ENCODE data around the gene P2RX6.

Gene P2RX6

GRCh38 chr22:20979243-20979809, 35.6 kb upstream of the P2RX6 start:
- H3K4me1 Mint-ChIP-seq = peaks cover 14% of the 10 kb centered on the region
- H3K27ac Mint-ChIP-seq = peak overlapping the region in 2 of 3 experiments; percentile 55 to 95
- peaks cover 3% of the 10 kb centered on the region for H3K9me3 Mint-ChIP-seq
- peak overlapping the region; percentile 80 to 99 (median 87) for H3K4me3 Mint-ChIP-seq
- peaks cover 5% of the 10 kb centered on the region for H3K36me3 Mint-ChIP-seq (ENCODE audit: low read depth)
- TF ChIP-seq CTCF (IDR thresholded peaks at IDR 0.05; ENCODE audit: unreplicated experiment in 3 of 3) = no peak
- H3K27me3 Mint-ChIP-seq (ENCODE audit: low read depth) = peaks cover 11% of the 10 kb centered on the region

GRCh38 chr22:20979940-20980453, 35.0 kb upstream of the P2RX6 start:
- TF ChIP-seq CTCF (IDR thresholded peaks at IDR 0.05; ENCODE audit: unreplicated experiment in 3 of 3) = no peak
- H3K36me3 Mint-ChIP-seq (ENCODE audit: low read depth) = peaks cover 5% of the 10 kb centered on the region
- H3K4me1 Mint-ChIP-seq = peaks cover 14% of the 10 kb centered on the region
- peaks cover 3% of the 10 kb centered on the region for H3K9me3 Mint-ChIP-seq
- H3K4me3 Mint-ChIP-seq = peak overlapping the region; percentile 80 to 99 (median 87)
- peak overlapping the region in 2 of 3 experiments; percentile 47 to 64 for H3K27ac Mint-ChIP-seq
- H3K27me3 Mint-ChIP-seq (ENCODE audit: low read depth) = peaks cover 11% of the 10 kb centered on the region

- TF ChIP-seq CTCF (IDR thresholded peaks at IDR 0.05; ENCODE audit: unreplicated experiment in 3 of 3) = no peak
- H3K27me3 Mint-ChIP-seq (ENCODE audit: low read depth) = peaks cover 11% of the 10 kb centered on the region
- peaks cover 5% of the 10 kb centered on the region for H3K36me3 Mint-ChIP-seq (ENCODE audit: low read depth)
- H3K4me3 Mint-ChIP-seq = peak overlapping the region; percentile 87 to 100 (median 99)
- peaks cover 3% of the 10 kb centered on the region for H3K9me3 Mint-ChIP-seq
- H3K4me1 Mint-ChIP-seq = peaks cover 14% of the 10 kb centered on the region
- peak overlapping the region in 1 of 3 experiments; percentile 64 for H3K27ac Mint-ChIP-seq
Measured at GRCh38 chr22:20980523-20980922, 34.4 kb upstream of the P2RX6 start.

- Mint-ChIP-seq H3K27me3 (ENCODE audit: low read depth) (peaks cover 5% of the 10 kb centered on the region), H3K27ac (peak overlapping the region; percentile 88 to 94 (median 93)), H3K4me1 (peaks cover 14% of the 10 kb centered on the region), H3K4me3 (peak overlapping the region; percentile 99 to 100 (median 99)), H3K9me3 (peaks cover 3% of the 10 kb centered on the region), H3K36me3 (ENCODE audit: low read depth) (peaks cover 6% of the 10 kb centered on the region)
- TF ChIP-seq CTCF (IDR thresholded peaks at IDR 0.05; ENCODE audit: unreplicated experiment in 3 of 3) = no peak
Measured at GRCh38 chr22:20980938-20981722, 33.8 kb upstream of the P2RX6 start.

- Mint-ChIP-seq H3K27ac (peak within 1 kb of the TSS; percentile 88 to 94 (median 93)), H3K4me1 (peaks cover 14% of the 10 kb centered on the region), H3K4me3 (peak within 1 kb of the TSS; percentile 99 to 100 (median 99)), H3K27me3 (ENCODE audit: low read depth) (peaks cover 5% of the 10 kb centered on the region), H3K36me3 (ENCODE audit: low read depth) (peaks cover 12% of the 10 kb centered on the region), H3K9me3 (peaks cover 3% of the 10 kb centered on the region)
- TF ChIP-seq CTCF (IDR thresholded peaks at IDR 0.05; ENCODE audit: unreplicated experiment in 3 of 3) = peak; percentile 21 to 52 (median 23)
Measured at GRCh38 chr22:20981787-20982562, 33.0 kb upstream of the P2RX6 start, which contains the start of gene LZTR1. Gene LZTR1 (plus strand): TSS chr22:20982297. CDS start chr22:20982372, 75 bp downstream.
